ENCODE data around the gene TPSAB1. TPM values are rescaled to one million over a fixed set of nuclear protein-coding genes. Genes with fewer than 3 reads are reported as not detected.

Gene TPSAB1
- total and polyA plus RNA-seq, 2 donors (not counting 3 experiments of a cell fraction or from before 2014, with no cell fraction given) = not detected

DNA sequence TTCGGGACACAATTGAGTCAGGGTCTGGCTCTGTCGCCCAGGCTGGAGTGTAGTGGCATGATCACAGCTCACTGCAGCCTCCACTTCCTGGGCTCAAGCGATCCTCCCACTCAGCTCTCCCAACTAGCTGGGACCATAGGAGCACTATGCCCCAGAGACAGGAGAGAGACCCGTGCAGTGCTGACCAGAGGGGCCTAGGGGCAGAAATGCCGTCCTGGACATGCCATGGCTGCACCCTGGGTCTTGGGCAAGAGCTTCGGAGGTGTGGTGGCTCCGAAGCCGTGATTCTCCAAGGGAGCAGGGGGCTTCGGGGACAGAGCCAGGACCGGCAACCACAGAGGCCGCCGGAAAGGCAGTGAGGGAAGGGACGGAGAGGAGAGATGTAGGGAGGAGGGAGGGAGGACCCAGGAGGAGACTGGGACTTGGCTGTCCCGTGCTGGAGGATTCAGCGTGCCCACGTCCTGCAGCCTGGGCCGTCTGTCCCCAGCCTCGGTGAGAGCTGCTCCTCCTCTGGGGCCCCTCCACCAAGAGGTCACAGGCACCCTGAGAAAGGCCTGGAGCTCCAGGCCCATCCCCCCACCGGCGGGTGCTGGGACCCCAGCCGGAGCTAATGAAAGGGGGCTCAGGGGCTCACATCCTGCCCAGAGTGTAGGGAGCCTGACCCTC, 37.2 kb downstream of the TPSAB1 start:
- H3K27ac ChIP-seq (ENCODE audit: insufficient read depth, low read depth, low read length) = no peak overlapping the region
- H3K9me3 ChIP-seq (replicated peaks; ENCODE audit: control insufficient read depth, insufficient read depth, low read length) = no peaks in the 10 kb centered on the region
- H3K36me3 ChIP-seq (ENCODE audit: control insufficient read depth in 2 of 2, extremely low read depth in 1 of 2, insufficient read depth in 2 of 2, low read length in 2 of 2) = no peaks in the 10 kb centered on the region
- no peaks in the 10 kb centered on the region for H3K79me2 ChIP-seq (ENCODE audit: control insufficient read depth, insufficient read depth, low read length)
- no peak overlapping the region for H3K4me3 ChIP-seq (replicated peaks in 1 of 3; ENCODE audit: insufficient read depth in 1 of 3, low read depth in 1 of 3, low read length in 3 of 3)
- no peak overlapping the region for H2AFZ ChIP-seq (ENCODE audit: low read depth, low read length)
- H3K4me1 ChIP-seq (ENCODE audit: control insufficient read depth, extremely low read depth, insufficient read depth, low read length) = no peaks in the 10 kb centered on the region
- DNase-seq (ENCODE audit: low read depth, low spot score) (no peak), FAIRE-seq (no peak)
- POLR2A ChIA-PET = no interaction called here
- no peak overlapping the region for H3K9ac ChIP-seq (replicated peaks; ENCODE audit: extremely low read depth, insufficient read depth, low read length)
- H3K9me1 ChIP-seq (replicated peaks; ENCODE audit: control insufficient read depth, extremely low read depth, insufficient read depth, low read length) = no peaks in the 10 kb centered on the region
- intact Hi-C loops (cut with micrococcal nuclease) = no loop called here
- dilution Hi-C loops (cut with MboI; ENCODE audit: extremely low pct_ligation_motif_present, low sequenced_read_pairs) = no loop called here
- CTCF ChIA-PET = interaction anchor here (1.2 kb wide), 1 partner anchor 23 kb away, joined by 3 read pairs; no protein-coding TSS in a partner anchor
- no TSS peak for BruUV-seq (replicated peaks)
- TF ChIP-seq GATA2 (IDR thresholded peaks at IDR 0.05; ENCODE audit: insufficient read depth, insufficient read length, low read depth, low read length) (no peak), POLR2A (IDR thresholded peaks at IDR 0.05; ENCODE audit: low read depth, low read length) (no peak), POLR2AphosphoS5 (IDR thresholded peaks at IDR 0.05; ENCODE audit: insufficient read depth, low read depth, low read length) (no peak), FOS (IDR thresholded peaks at IDR 0.05; ENCODE audit: borderline replicate concordance, insufficient read depth, low read length) (no peak), MYC (IDR thresholded peaks at IDR 0.05; ENCODE audit: low read depth, low read length) (no peak), JUN (IDR thresholded peaks at IDR 0.05; ENCODE audit: borderline replicate concordance, insufficient read depth, insufficient read length, low read depth) (no peak), EZH2 (IDR thresholded peaks at IDR 0.05; ENCODE audit: borderline replicate concordance, low read depth, low read length, severe bottlenecking) (no peak)
- TF ChIP-seq, protein P1, sequence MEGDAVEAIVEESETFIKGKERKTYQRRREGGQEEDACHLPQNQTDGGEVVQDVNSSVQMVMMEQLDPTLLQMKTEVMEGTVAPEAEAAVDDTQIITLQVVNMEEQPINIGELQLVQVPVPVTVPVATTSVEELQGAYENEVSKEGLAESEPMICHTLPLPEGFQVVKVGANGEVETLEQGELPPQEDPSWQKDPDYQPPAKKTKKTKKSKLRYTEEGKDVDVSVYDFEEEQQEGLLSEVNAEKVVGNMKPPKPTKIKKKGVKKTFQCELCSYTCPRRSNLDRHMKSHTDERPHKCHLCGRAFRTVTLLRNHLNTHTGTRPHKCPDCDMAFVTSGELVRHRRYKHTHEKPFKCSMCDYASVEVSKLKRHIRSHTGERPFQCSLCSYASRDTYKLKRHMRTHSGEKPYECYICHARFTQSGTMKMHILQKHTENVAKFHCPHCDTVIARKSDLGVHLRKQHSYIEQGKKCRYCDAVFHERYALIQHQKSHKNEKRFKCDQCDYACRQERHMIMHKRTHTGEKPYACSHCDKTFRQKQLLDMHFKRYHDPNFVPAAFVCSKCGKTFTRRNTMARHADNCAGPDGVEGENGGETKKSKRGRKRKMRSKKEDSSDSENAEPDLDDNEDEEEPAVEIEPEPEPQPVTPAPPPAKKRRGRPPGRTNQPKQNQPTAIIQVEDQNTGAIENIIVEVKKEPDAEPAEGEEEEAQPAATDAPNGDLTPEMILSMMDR (IDR thresholded peaks at IDR 0.05; ENCODE audit: extremely low read depth in 1 of 2, insufficient read depth in 1 of 2, low read depth in 1 of 2, low read length in 2 of 2) = no peak
- TF ChIP-seq, protein P2, sequence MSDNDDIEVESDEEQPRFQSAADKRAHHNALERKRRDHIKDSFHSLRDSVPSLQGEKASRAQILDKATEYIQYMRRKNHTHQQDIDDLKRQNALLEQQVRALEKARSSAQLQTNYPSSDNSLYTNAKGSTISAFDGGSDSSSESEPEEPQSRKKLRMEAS (IDR thresholded peaks at IDR 0.05; ENCODE audit: insufficient read depth, insufficient read length) = no peak
- H3K27me3 ChIP-seq (ENCODE audit: control insufficient read depth in 2 of 2, insufficient read depth in 2 of 2, low read length in 2 of 2) = no peaks in the 10 kb centered on the region
- no peaks in the 10 kb centered on the region for H4K20me1 ChIP-seq (replicated peaks; ENCODE audit: control insufficient read depth, extremely low read depth, insufficient read depth, low read length)
- no peak overlapping the region for H3K4me2 ChIP-seq (ENCODE audit: insufficient read depth, low read length)
